HCT116 (cell line): ENCODE measurements around the gene NCLN.

Experiments used
- ATF3 ChIP-seq: IDR thresholded peaks from 2 replicates; pipeline ENCODE4 v1.6.1; 2012
- CTCF ChIP-seq, 3 experiments: fragments of 200-600 bp in 1 of 3; sonication (generic) in 1 of 3; IDR thresholded peaks in 2 of 3; conservative IDR thresholded peaks in 1 of 3; 2 replicates each; pipeline ENCODE4 v1.5.1; 2012 to 2017; ENCODE audit warnings: low read depth in 2 of 3, low read length in 2 of 3, antibody characterized with exemption in 1 of 3, borderline replicate concordance in 1 of 3, control low read depth in 1 of 3, mild to moderate bottlenecking in 1 of 3, mixed read lengths in 1 of 3, mixed run types in 1 of 3, moderate library complexity in 1 of 3; ENCODE audit not compliant: insufficient read depth in 1 of 3
- EZH2 ChIP-seq: fragments of 200-600 bp; sonication (generic); IDR thresholded peaks from 2 replicates; pipeline ENCODE4 v1.6.1; 2017; ENCODE audit warnings: antibody characterized with exemption, mixed run types
- JUND ChIP-seq: IDR thresholded peaks from 2 replicates; pipeline ENCODE4 v1.6.1; 2012
- POLR2A ChIP-seq: IDR thresholded peaks from 2 replicates; pipeline ENCODE4 v1.7.0; 2011; ENCODE audit warnings: borderline replicate concordance; ENCODE audit not compliant: insufficient read depth, insufficient read length; ENCODE audit errors: extremely low read depth
- POLR2AphosphoS5 ChIP-seq: IDR thresholded peaks from 2 replicates; pipeline ENCODE4 v1.6.1; 2011; ENCODE audit warnings: mild to moderate bottlenecking, low read depth, low read length, moderate library complexity
- ZBTB33 ChIP-seq: IDR thresholded peaks from 2 replicates; pipeline ENCODE4 v1.6.1; 2011; ENCODE audit warnings: mild to moderate bottlenecking, low read length, moderate library complexity; ENCODE audit not compliant: insufficient replicate concordance; ENCODE audit errors: extremely low read depth
- ZFX ChIP-seq: fragments of 450-650 bp; IDR thresholded peaks from 2 replicates; pipeline ENCODE4 v1.6.1; 2017

GRCh38 chr19:3202346-3202745, 16.6 kb downstream of the NCLN start:
- TF ChIP-seq CTCF (IDR thresholded peaks at IDR 0.05 in 2 of 3, conservative IDR thresholded peaks at IDR 0.05 in 1 of 3; ENCODE audit: borderline replicate concordance in 1 of 3, insufficient read depth in 1 of 3, low read depth in 2 of 3, low read length in 2 of 3) (no peak), ZFX (no peak), POLR2AphosphoS5 (no peak), ATF3 (no peak), JUND (no peak), EZH2 (no peak), ZBTB33 (no peak), POLR2A (no peak)
